H7 (cell line): ENCODE measurements around the gene RND3. TPM values are rescaled to one million over a fixed set of nuclear protein-coding genes. Genes with fewer than 3 reads are reported as not detected.

ENCODE experiments used
- DNase-seq: peaks from one replicate; pipeline ENCODE4 v3.0.0; 2012
- H3K27me3 ChIP-seq: 2 replicates; pipeline ENCODE4 v1.6.0; 2011; ENCODE audit warnings: mild to moderate bottlenecking, low read length; ENCODE audit not compliant: control insufficient read depth, insufficient read depth
- H3K36me3 ChIP-seq: replicated peaks from 2 replicates; pipeline ENCODE4 v1.5.1; 2011; ENCODE audit warnings: low read length; ENCODE audit not compliant: control insufficient read depth, insufficient read depth
- H3K4me3 ChIP-seq: 2 replicates; pipeline ENCODE4 v1.5.1; 2011; ENCODE audit warnings: low read depth, mild to moderate bottlenecking, control low read depth, low read length, moderate library complexity; ENCODE audit not compliant: insufficient read depth
- total RNA-seq: library from RNA; depleted of rRNA; stranded (reverse); fragments of >200 nt; shearing (Covaris generic); gene quantifications from 2 replicates; pipeline ENCODE4 v1.2.3, GENCODE V29; 2014

Gene RND3
- total RNA-seq, 1 experiment from 2014 or later = 53.3 TPM

GRCh38 chr2:150459281-150459680 is 28.2 kb downstream of the RND3 start:
- no peak overlapping the region for H3K4me3 ChIP-seq
- no peaks in the 10 kb centered on the region for H3K36me3 ChIP-seq
- DNase-seq = no peak
- H3K27me3 ChIP-seq = no peaks in the 10 kb centered on the region

- DNase-seq = no peak
- no peaks in the 10 kb centered on the region for H3K27me3 ChIP-seq
- H3K36me3 ChIP-seq = no peaks in the 10 kb centered on the region
- H3K4me3 ChIP-seq = no peak overlapping the region
Measured at GRCh38 chr2:150450765-150451164, 36.7 kb downstream of the RND3 start.

GRCh38 chr2:150449856-150450255 is 37.6 kb downstream of the RND3 start:
- Histone ChIP-seq H3K4me3 (no peak overlapping the region), H3K27me3 (no peaks in the 10 kb centered on the region), H3K36me3 (no peaks in the 10 kb centered on the region)
- no peak for DNase-seq

- H3K4me3 ChIP-seq = no peak overlapping the region
- DNase-seq = no peak
- no peaks in the 10 kb centered on the region for H3K36me3 ChIP-seq
- no peaks in the 10 kb centered on the region for H3K27me3 ChIP-seq
Measured at GRCh38 chr2:150445398-150445797, 42.1 kb downstream of the RND3 start.

GRCh38 chr2:150442484-150442883 is 45.0 kb downstream of the RND3 start:
- Histone ChIP-seq H3K27me3 (no peaks in the 10 kb centered on the region), H3K4me3 (no peak overlapping the region), H3K36me3 (no peaks in the 10 kb centered on the region)
- no peak for DNase-seq

- Histone ChIP-seq H3K36me3 (no peaks in the 10 kb centered on the region), H3K27me3 (no peaks in the 10 kb centered on the region)
- DNase-seq = no peak
Measured at GRCh38 chr2:150441784-150442183, 45.7 kb downstream of the RND3 start.

GRCh38 chr2:150441226-150441625 is 46.2 kb downstream of the RND3 start:
- no peak for DNase-seq
- no peaks in the 10 kb centered on the region for H3K27me3 ChIP-seq
- no peak overlapping the region for H3K4me3 ChIP-seq
- no peaks in the 10 kb centered on the region for H3K36me3 ChIP-seq

More at GRCh38 chr2:150441784-150442183, 45.7 kb downstream of the RND3 start:
- H3K4me3 ChIP-seq = no peak overlapping the region

GRCh38 chr2:150438654-150439053 is 48.8 kb downstream of the RND3 start:
- no peaks in the 10 kb centered on the region for H3K36me3 ChIP-seq
- H3K27me3 ChIP-seq = no peaks in the 10 kb centered on the region
- no peak for DNase-seq
- no peak overlapping the region for H3K4me3 ChIP-seq

- H3K27me3 ChIP-seq = no peaks in the 10 kb centered on the region
- no peak overlapping the region for H3K4me3 ChIP-seq
Measured at GRCh38 chr2:150438041-150438440, 49.4 kb downstream of the RND3 start.

GRCh38 chr2:150432312-150432625 is 55.2 kb downstream of the RND3 start:
- DNase-seq = no peak
- Histone ChIP-seq H3K27me3 (no peaks in the 10 kb centered on the region), H3K4me3 (no peak overlapping the region), H3K36me3 (no peaks in the 10 kb centered on the region)

More at GRCh38 chr2:150438041-150438440, 49.4 kb downstream of the RND3 start:
- no peak for DNase-seq
- H3K36me3 ChIP-seq = no peaks in the 10 kb centered on the region

GRCh38 chr2:150431561-150432311 is 55.7 kb downstream of the RND3 start:
- H3K4me3 ChIP-seq = no peak overlapping the region
- no peak for DNase-seq
- no peaks in the 10 kb centered on the region for H3K27me3 ChIP-seq
- no peaks in the 10 kb centered on the region for H3K36me3 ChIP-seq

GRCh38 chr2:150429384-150429961 is 58.0 kb downstream of the RND3 start:
- Histone ChIP-seq H3K27me3 (no peaks in the 10 kb centered on the region), H3K36me3 (no peaks in the 10 kb centered on the region), H3K4me3 (no peak overlapping the region)
- no peak for DNase-seq

GRCh38 chr2:150428641-150429040 is 58.8 kb downstream of the RND3 start:
- Histone ChIP-seq H3K36me3 (no peaks in the 10 kb centered on the region), H3K27me3 (no peaks in the 10 kb centered on the region), H3K4me3 (no peak overlapping the region)
- DNase-seq = no peak

GRCh38 chr2:150427298-150427697 is 60.2 kb downstream of the RND3 start:
- no peaks in the 10 kb centered on the region for H3K27me3 ChIP-seq
- H3K4me3 ChIP-seq = no peak overlapping the region
- DNase-seq = no peak
- no peaks in the 10 kb centered on the region for H3K36me3 ChIP-seq

GRCh38 chr2:150426724-150427123 is 60.7 kb downstream of the RND3 start:
- Histone ChIP-seq H3K4me3 (no peak overlapping the region), H3K27me3 (no peaks in the 10 kb centered on the region), H3K36me3 (no peaks in the 10 kb centered on the region)
- no peak for DNase-seq
